T-cell (primary cell): ENCODE data around the gene CYP20A1. TPM values are rescaled to one million over a fixed set of nuclear protein-coding genes. Genes with fewer than 3 reads are reported as not detected.
"Not testable (repeated sequence)": the region's sequence is repeated elsewhere in the genome, so short reads cannot be mapped to it uniquely, and the experiment has no call there.

Source experiments
- ATAC-seq, 4 experiments: fragments of 200-7000 bp in 3 of 4; fragments of 150-1000 bp in 1 of 4; cut with Tn5 transposase; replicated peaks in 1 of 4; 1 replicate in 3 of 4; 2 replicates in 1 of 4; pipeline ENCODE4 v1.10.0; 2021; ENCODE audit warnings: moderate library complexity in 3 of 4, mild to moderate bottlenecking in 2 of 4, moderate number of reproducible peaks in 1 of 4
- CTCF ChIA-PET, 2 donors: fragments of 300-600 bp; sonication (Branson Sonifier 250); formaldehyde crosslinking; loops; one replicate each; lab custom pipeline; 2022; ENCODE audit warnings: antibody characterized with exemption in 2 of 2; lab: Charles Lee
- POLR2A ChIA-PET, 2 donors: fragments of 300-600 bp; sonication (Branson Sonifier 250); formaldehyde crosslinking; loops; one replicate each; lab custom pipeline; 2022; ENCODE audit warnings: antibody characterized with exemption in 2 of 2; lab: Charles Lee
- DNase-seq, 35 experiments: peaks; one replicate each; pipeline versions ENCODE4 v3.0.0 to v3.0.0-alpha.2; 2013 to 2023
- H3K27ac ChIP-seq: one replicate; pipeline ENCODE4 v1.5.1; 2013; ENCODE audit warnings: low read length
- H3K27me3 ChIP-seq, 2 experiments: replicated peaks in 1 of 2; 1 replicate in 1 of 2; 2 replicates in 1 of 2; pipeline versions ENCODE4 v1.6.1 to v1.7.0; 2013; ENCODE audit warnings: low read length in 1 of 2, mixed read lengths in 1 of 2; ENCODE audit not compliant: control insufficient read depth in 2 of 2, insufficient read depth in 2 of 2; ENCODE audit errors: extremely low read depth in 1 of 2
- H3K36me3 ChIP-seq, 2 donors: 1 replicate in 1 of 2; 2 replicates in 1 of 2; pipeline versions ENCODE4 v1.6.1 to v1.7.0; 2013; ENCODE audit warnings: low read length in 1 of 2; ENCODE audit not compliant: control insufficient read depth in 2 of 2, insufficient read depth in 1 of 2; ENCODE audit errors: extremely low read depth in 1 of 2
- H3K4me1 ChIP-seq, 2 experiments: 1 replicate in 1 of 2; 2 replicates in 1 of 2; pipeline versions ENCODE4 v1.6.1 to v1.7.0; 2013; ENCODE audit warnings: low read length in 2 of 2, mixed read lengths in 1 of 2; ENCODE audit not compliant: insufficient read depth in 2 of 2, control insufficient read depth in 1 of 2; ENCODE audit errors: extremely low read depth in 1 of 2
- H3K4me3 ChIP-seq, 2 donors: 1 replicate in 1 of 2; 2 replicates in 1 of 2; pipeline versions ENCODE4 v1.5.1 to v1.7.0; 2013; ENCODE audit warnings: mild to moderate bottlenecking in 2 of 2, low read length in 1 of 2, moderate library complexity in 1 of 2; ENCODE audit not compliant: control insufficient read depth in 1 of 2; ENCODE audit errors: extremely low read depth in 1 of 2
- H3K9me3 ChIP-seq: 2 replicates; pipeline ENCODE4 v1.7.0; 2013
- H3K27ac Mint-ChIP-seq, 2 donors: one replicate each; pipeline ENCODE4 v1.8.0; 2020 to 2021; ENCODE audit warnings: mild to moderate bottlenecking in 2 of 2, mixed read lengths in 2 of 2
- H3K27me3 Mint-ChIP-seq, 2 donors: one replicate each; pipeline ENCODE4 v1.8.0; 2021 to 2022; ENCODE audit warnings: mixed read lengths in 2 of 2
- H3K36me3 Mint-ChIP-seq: one replicate; pipeline ENCODE4 v1.8.0; 2021; ENCODE audit warnings: mixed read lengths
- H3K4me1 Mint-ChIP-seq, 3 donors: one replicate each; pipeline ENCODE4 v1.8.0; 2020 to 2022; ENCODE audit warnings: mixed read lengths in 3 of 3, mild to moderate bottlenecking in 1 of 3
- H3K4me3 Mint-ChIP-seq, 3 donors: one replicate each; pipeline ENCODE4 v1.8.0; 2020 to 2022; ENCODE audit warnings: mild to moderate bottlenecking in 3 of 3, mixed read lengths in 3 of 3, moderate library complexity in 3 of 3
- H3K9me3 Mint-ChIP-seq, 3 donors: one replicate each; pipeline ENCODE4 v1.8.0; 2020 to 2022; ENCODE audit warnings: mixed read lengths in 3 of 3
- WGBS: methylation state at CpG from one replicate; pipeline ENCODE4 v1.1.5; 2013; ENCODE audit warnings: missing lambda C conversion rate; ENCODE audit not compliant: insufficient coverage; 5-methylcytosine and 5-hydroxymethylcytosine counted together
- total RNA-seq, 35 experiments: library from RNA in 6 of 35; stranded (reverse) in 6 of 35; fragments of 120-200 nt in 1 of 35; gene quantifications; one replicate each; pipeline versions ENCODE4 v1.2.1 to v1.2.4 and lab custom pipeline; 2013 to 2026

Gene CYP20A1, protein sequence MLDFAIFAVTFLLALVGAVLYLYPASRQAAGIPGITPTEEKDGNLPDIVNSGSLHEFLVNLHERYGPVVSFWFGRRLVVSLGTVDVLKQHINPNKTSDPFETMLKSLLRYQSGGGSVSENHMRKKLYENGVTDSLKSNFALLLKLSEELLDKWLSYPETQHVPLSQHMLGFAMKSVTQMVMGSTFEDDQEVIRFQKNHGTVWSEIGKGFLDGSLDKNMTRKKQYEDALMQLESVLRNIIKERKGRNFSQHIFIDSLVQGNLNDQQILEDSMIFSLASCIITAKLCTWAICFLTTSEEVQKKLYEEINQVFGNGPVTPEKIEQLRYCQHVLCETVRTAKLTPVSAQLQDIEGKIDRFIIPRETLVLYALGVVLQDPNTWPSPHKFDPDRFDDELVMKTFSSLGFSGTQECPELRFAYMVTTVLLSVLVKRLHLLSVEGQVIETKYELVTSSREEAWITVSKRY
- total RNA-seq (10 to 100 TPM; 33.5 to 38.5 (median 36.3) TPM), total RNA-seq (lab: John Stamatoyannopoulos, UW) (68.4 to 144 (median 99.3) reads per million in 29 experiments)
- 36.6 TPM for total RNA-seq (2013)

DNA sequence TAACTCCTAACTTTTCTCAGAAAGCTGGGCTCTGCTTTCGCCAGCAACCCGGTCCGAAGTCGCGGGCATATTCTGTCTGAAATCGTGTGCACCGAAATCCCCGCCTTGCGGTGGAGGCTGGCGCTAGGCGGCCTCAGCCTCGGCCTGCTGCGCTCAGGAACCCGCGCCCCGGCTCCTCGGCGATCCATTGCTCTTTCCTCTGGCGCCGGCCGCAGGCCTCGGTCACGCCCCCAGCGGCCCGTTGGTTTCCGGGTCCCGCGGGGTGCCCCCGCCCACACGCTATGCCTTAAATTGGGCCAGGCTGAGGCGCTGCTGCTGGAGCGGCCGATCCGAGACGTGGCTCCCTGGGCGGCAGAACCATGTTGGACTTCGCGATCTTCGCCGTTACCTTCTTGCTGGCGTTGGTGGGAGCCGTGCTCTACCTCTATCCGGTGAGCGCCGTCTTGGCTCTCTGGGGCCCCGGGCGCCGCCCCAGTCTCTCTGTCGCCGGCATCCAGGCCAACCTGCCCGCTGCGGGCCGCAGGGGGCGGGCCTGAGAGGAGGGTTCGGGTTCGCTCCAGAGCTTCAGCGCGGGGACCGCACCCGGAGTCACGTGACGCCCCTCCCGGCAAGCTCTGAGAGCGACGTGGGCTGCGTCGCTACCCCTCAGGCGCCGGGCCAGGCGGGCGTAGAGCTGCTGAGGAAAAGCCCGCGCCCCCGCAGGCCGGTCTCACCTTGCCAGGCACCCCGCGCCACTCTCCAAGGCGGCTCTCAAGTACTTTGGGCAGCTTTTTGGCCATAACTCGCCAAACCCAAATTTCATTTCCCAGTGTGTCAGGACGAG, at the start of gene CYP20A1:
CYP20A1 (plus strand) TSS at position 315 of the 823 bp plus-strand sequence; CDS start at position 360, 45 bp downstream.
- peaks cover 25% of the 10 kb centered on the region for H3K36me3 Mint-ChIP-seq
- peak within 1 kb of the TSS; percentile 98 to 100 for H3K27ac Mint-ChIP-seq
- WGBS = under 1% methylated on average over 80 of the region's 80 CpGs
- no peaks in the 10 kb centered on the region for H3K27me3 Mint-ChIP-seq
- ChIA-PET POLR2A (interaction anchor here (0.5 to 1.5 kb wide), 9 partner anchors 9 to 1596 kb away, joined by 3 to 5 read pairs (median 4); partner anchors contain the start of genes CARF (in 1 of the 2), CD28 (in 1 of the 2), TMEM237 (in 1 of the 2) and WDR12 (in 1 of the 2)), CTCF (interaction anchor here (0.5 to 1.7 kb wide), 9 partner anchors 11 to 930 kb away, joined by 3 to 9 read pairs (median 4); partner anchors contain the start of genes CARF (in 1 of the 2) and WDR12 (in 1 of the 2))
- ATAC-seq (peak; percentile 85 to 91 (median 88)), DNase-seq (peak; percentile 92 to 99 (median 96))
- Histone ChIP-seq H3K4me3 (peak within 1 kb of the TSS; percentile 90 to 91), H3K36me3 (peaks cover 0 to 6% of the 10 kb centered on the region in 2 donors), H3K27me3 (no peaks in the 10 kb centered on the region), H3K4me1 (peaks cover 13 to 22% of the 10 kb centered on the region in 2 experiments), H3K27ac (peak within 1 kb of the TSS; percentile 97), H3K9me3 (no peaks in the 10 kb centered on the region)
- H3K4me1 Mint-ChIP-seq = peaks cover 33 to 42% (median 35%) of the 10 kb centered on the region in 3 donors
- no peaks in the 10 kb centered on the region for H3K9me3 Mint-ChIP-seq
- peak within 1 kb of the TSS; percentile 89 to 100 (median 98) for H3K4me3 Mint-ChIP-seq

DNA sequence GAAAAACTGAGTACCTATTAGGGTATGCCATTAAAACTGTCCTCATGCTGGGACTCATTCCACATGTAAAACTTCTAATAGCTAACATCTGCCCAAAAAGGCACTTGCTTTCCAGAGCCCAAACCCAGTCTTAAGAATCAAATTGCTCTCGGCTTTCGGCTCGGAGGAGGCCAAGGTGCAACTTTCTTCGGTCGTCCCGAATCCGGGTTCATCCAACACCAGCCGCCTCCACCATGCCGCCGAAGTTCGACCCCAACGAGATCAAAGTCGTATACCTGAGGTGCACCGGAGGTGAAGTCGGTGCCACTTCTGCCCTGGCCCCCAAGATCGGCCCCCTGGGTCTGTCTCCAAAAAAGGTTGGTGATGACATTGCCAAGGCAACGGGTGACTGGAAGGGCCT, 48.3 kb upstream of the CYP20A1 start:
- H3K4me3 ChIP-seq, H3K27me3 Mint-ChIP-seq, POLR2A ChIA-PET, H3K36me3 ChIP-seq, H3K9me3 ChIP-seq, ATAC-seq, H3K4me3 Mint-ChIP-seq, H3K27ac Mint-ChIP-seq, H3K4me1 Mint-ChIP-seq, CTCF ChIA-PET, H3K4me1 ChIP-seq, H3K27me3 ChIP-seq, H3K9me3 Mint-ChIP-seq, H3K27ac ChIP-seq, DNase-seq: not testable (repeated sequence)
- WGBS = no CpG with 5 or more reads among the region's 17 CpGs
- peaks cover 39% of the 10 kb centered on the region for H3K36me3 Mint-ChIP-seq

GRCh38 chr2:203191026-203191425, 47.8 kb upstream of the CYP20A1 start:
- H3K27ac Mint-ChIP-seq, DNase-seq, H3K4me1 Mint-ChIP-seq, H3K36me3 ChIP-seq, H3K4me3 Mint-ChIP-seq, H3K27me3 Mint-ChIP-seq, H3K27me3 ChIP-seq, H3K9me3 Mint-ChIP-seq, H3K9me3 ChIP-seq, CTCF ChIA-PET, H3K27ac ChIP-seq, H3K4me3 ChIP-seq, H3K4me1 ChIP-seq, ATAC-seq, POLR2A ChIA-PET: not testable (repeated sequence)
- no CpG with 5 or more reads among the region's 6 CpGs for WGBS
- H3K36me3 Mint-ChIP-seq = peaks cover 35% of the 10 kb centered on the region

DNA sequence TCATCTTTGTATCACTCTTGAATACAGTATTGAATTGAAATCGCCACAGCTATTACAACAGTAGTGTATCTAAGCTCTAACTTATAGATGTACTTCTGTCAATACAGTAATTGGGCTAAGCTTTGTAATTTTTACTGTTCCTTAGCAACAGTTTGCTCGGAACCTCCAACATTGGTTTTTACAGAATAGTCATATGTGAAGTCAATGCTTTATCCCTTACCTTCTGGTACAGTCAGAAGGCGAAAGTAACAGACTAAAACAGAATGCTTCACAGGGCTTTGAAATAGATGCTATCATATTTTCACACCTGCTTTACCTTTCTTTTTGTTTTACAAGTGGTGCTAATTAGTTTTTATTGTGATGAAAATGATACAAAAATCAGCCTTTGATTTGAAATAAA, 46.9 kb upstream of the CYP20A1 start:
- Histone ChIP-seq H3K27ac (no peak overlapping the region), H3K36me3 (peaks cover 0 to 10% of the 10 kb centered on the region in 2 donors), H3K4me1 (no peaks in the 10 kb centered on the region), H3K9me3 (no peaks in the 10 kb centered on the region), H3K27me3 (no peaks in the 10 kb centered on the region), H3K4me3 (no peak overlapping the region)
- DNase-seq (no peak), ATAC-seq (no peak)
- ChIA-PET POLR2A (interaction anchor here in 1 of 2 donors (0.6 to 0.7 kb wide), 2 partner anchors 15 to 24 kb away, joined by 3 to 5 read pairs; no protein-coding TSS in a partner anchor), CTCF (no interaction called here)
- Mint-ChIP-seq H3K27ac (no peak overlapping the region), H3K4me1 (no peaks in the 10 kb centered on the region), H3K9me3 (no peaks in the 10 kb centered on the region), H3K4me3 (no peak overlapping the region), H3K36me3 (peaks cover 35% of the 10 kb centered on the region), H3K27me3 (no peaks in the 10 kb centered on the region)
- WGBS = no CpG with 5 or more reads among the region's 3 CpGs

- Mint-ChIP-seq H3K27me3 (no peaks in the 10 kb centered on the region), H3K4me3 (no peak overlapping the region), H3K27ac (no peak overlapping the region), H3K4me1 (no peaks in the 10 kb centered on the region), H3K36me3 (peaks cover 29% of the 10 kb centered on the region), H3K9me3 (no peaks in the 10 kb centered on the region)
- no peak overlapping the region for H3K27ac ChIP-seq
- H3K4me1 ChIP-seq = no peaks in the 10 kb centered on the region
- H3K27me3 ChIP-seq = no peaks in the 10 kb centered on the region
- ATAC-seq (no peak), DNase-seq (no peak)
- no peaks in the 10 kb centered on the region for H3K9me3 ChIP-seq
- POLR2A ChIA-PET = interaction anchor here in 1 of 2 donors (0.6 kb wide), 2 partner anchors 49 to 805 kb away, joined by 3 read pairs; no protein-coding TSS in a partner anchor
- peaks cover 7 to 9% of the 10 kb centered on the region in 2 donors for H3K36me3 ChIP-seq
- no CpG with 5 or more reads among the region's 5 CpGs for WGBS
- CTCF ChIA-PET = no interaction called here
- H3K4me3 ChIP-seq = no peak overlapping the region
Observed at GRCh38 chr2:203195331-203196036, 43.3 kb upstream of the CYP20A1 start.
